ENCODE data around the gene NT5C3B.

GRCh38 chr17:41784207-41784744 lies 51.8 kb downstream of the NT5C3B start:
- TF ChIP-seq CTCF (IDR thresholded peaks at IDR 0.05): no peak
- TF ChIP-seq POLR2A (IDR thresholded peaks at IDR 0.05): no peak

All from lower leg skin (tissue), 3 donors.